H9 (cell line): Measurements from ENCODE around the gene KAZN. TPM values are rescaled to one million over a fixed set of nuclear protein-coding genes. Genes with fewer than 3 reads are reported as not detected.

Experiments
- DNase-seq: peaks from one replicate; pipeline ENCODE4 v3.0.0-alpha.2; 2017
- H2AFZ ChIP-seq: one replicate; pipeline ENCODE4 v1.6.1; 2013; ENCODE audit warnings: mild to moderate bottlenecking, low read length, control low read depth, moderate library complexity
- H2AK5ac ChIP-seq: 2 replicates; pipeline ENCODE4 v1.6.1; 2013; ENCODE audit warnings: low read length, control low read depth, mixed read lengths; ENCODE audit not compliant: insufficient read length
- H2BK120ac ChIP-seq: one replicate; pipeline ENCODE4 v1.6.1; 2013; ENCODE audit warnings: low read depth, mild to moderate bottlenecking, low read length, control low read depth, inconsistent platforms; ENCODE audit not compliant: poor library complexity, severe bottlenecking
- H2BK12ac ChIP-seq: 2 replicates; pipeline ENCODE4 v1.6.1; 2013; ENCODE audit warnings: low read length, control low read depth, mixed read lengths, low read depth; ENCODE audit not compliant: insufficient read length
- H2BK15ac ChIP-seq: 2 replicates; pipeline ENCODE4 v1.6.1; 2013; ENCODE audit warnings: low read depth, low read length, control low read depth
- H2BK20ac ChIP-seq: one replicate; pipeline ENCODE4 v1.6.1; 2013; ENCODE audit warnings: low read depth, mild to moderate bottlenecking, low read length, control low read depth, inconsistent platforms; ENCODE audit not compliant: poor library complexity, severe bottlenecking
- H2BK5ac ChIP-seq: 2 replicates; pipeline ENCODE4 v1.6.1; 2013; ENCODE audit warnings: low read length, control low read depth, mixed read lengths; ENCODE audit not compliant: insufficient read length
- H3K14ac ChIP-seq: 2 replicates; pipeline ENCODE4 v1.6.1; 2013; ENCODE audit warnings: low read length, control low read depth; ENCODE audit not compliant: insufficient read depth
- H3K18ac ChIP-seq: 2 replicates; pipeline ENCODE4 v1.6.1; 2013; ENCODE audit warnings: low read depth, mild to moderate bottlenecking, mixed read lengths, low read length, control low read depth; ENCODE audit not compliant: insufficient read length
- H3K23ac ChIP-seq: 2 replicates; pipeline ENCODE4 v1.6.1; 2013; ENCODE audit warnings: low read length, control low read depth, mixed read lengths, low read depth; ENCODE audit not compliant: insufficient read length
- H3K23me2 ChIP-seq: 2 replicates; pipeline ENCODE4 v1.6.1; 2013; ENCODE audit warnings: low read depth, mild to moderate bottlenecking, mixed read lengths, low read length, control low read depth; ENCODE audit not compliant: insufficient read length, poor library complexity, severe bottlenecking
- H3K27ac ChIP-seq: 2 replicates; pipeline ENCODE4 v1.5.1; 2013; ENCODE audit warnings: low read length, control low read depth, mixed read lengths, low read depth; ENCODE audit not compliant: insufficient read length
- H3K27me3 ChIP-seq: 2 replicates; pipeline ENCODE4 v1.6.1; 2013; ENCODE audit warnings: low read length, control low read depth, inconsistent platforms; ENCODE audit not compliant: insufficient read depth
- H3K4ac ChIP-seq: 2 replicates; pipeline ENCODE4 v1.6.1; 2013; ENCODE audit warnings: low read depth, mild to moderate bottlenecking, control low read depth, inconsistent platforms, low read length, moderate library complexity
- H3K4me1 ChIP-seq: 2 replicates; pipeline ENCODE4 v1.6.1; 2013; ENCODE audit warnings: low read length, control low read depth, inconsistent platforms; ENCODE audit not compliant: insufficient read depth
- H3K4me2 ChIP-seq: 2 replicates; pipeline ENCODE4 v1.6.1; 2013; ENCODE audit warnings: low read length, control low read depth, mixed read lengths; ENCODE audit not compliant: insufficient read length, insufficient read depth
- H3K56ac ChIP-seq: 2 replicates; pipeline ENCODE4 v1.6.1; 2013; ENCODE audit warnings: low read depth, mild to moderate bottlenecking, mixed read lengths, low read length, control low read depth; ENCODE audit not compliant: insufficient read length
- H3K79me1 ChIP-seq: 2 replicates; pipeline ENCODE4 v1.6.1; 2013; ENCODE audit warnings: low read depth, mild to moderate bottlenecking, moderate library complexity, low read length, control low read depth, inconsistent platforms; ENCODE audit not compliant: insufficient read depth, poor library complexity, severe bottlenecking
- H3K79me2 ChIP-seq: 2 replicates; pipeline ENCODE4 v1.6.1; 2013; ENCODE audit warnings: low read length, control low read depth, inconsistent platforms; ENCODE audit not compliant: insufficient read depth
- H3K9ac ChIP-seq: 2 replicates; pipeline ENCODE4 v1.6.1; 2013; ENCODE audit warnings: low read length, control low read depth, mixed read lengths; ENCODE audit not compliant: insufficient read length; ENCODE audit errors: extremely low read depth
- H3K9me3 ChIP-seq: one replicate; pipeline ENCODE4 v1.6.1; 2013; ENCODE audit warnings: low read depth, low read length, inconsistent platforms; ENCODE audit not compliant: control insufficient read depth
- H3T11ph ChIP-seq: one replicate; pipeline ENCODE4 v1.6.1; 2013; ENCODE audit warnings: mild to moderate bottlenecking, low read length, control low read depth, inconsistent platforms
- H4K20me1 ChIP-seq: one replicate; pipeline ENCODE4 v1.6.1; 2013; ENCODE audit not compliant: control insufficient read depth, insufficient read length, insufficient read depth
- H4K5ac ChIP-seq: 2 replicates; pipeline ENCODE4 v1.6.1; 2013; ENCODE audit warnings: low read depth, mild to moderate bottlenecking, mixed read lengths, low read length, control low read depth; ENCODE audit not compliant: insufficient read length
- H4K8ac ChIP-seq: replicated peaks from 2 replicates; pipeline ENCODE4 v1.6.1; 2013; ENCODE audit warnings: low read length, control low read depth, mixed read lengths, low read depth; ENCODE audit not compliant: insufficient read length
- H4K91ac ChIP-seq: 2 replicates; pipeline ENCODE4 v1.6.1; 2013; ENCODE audit warnings: low read depth, mild to moderate bottlenecking, moderate library complexity, mixed read lengths, low read length, control low read depth; ENCODE audit not compliant: insufficient read length
- H3K27ac Mint-ChIP-seq, 3 experiments: 2 replicates in 2 of 3; 3 replicates in 1 of 3; pipeline ENCODE4 v1.8.0; 2020 to 2021; ENCODE audit warnings: mixed read lengths in 3 of 3, mild to moderate bottlenecking in 1 of 3, moderate library complexity in 1 of 3
- H3K27me3 Mint-ChIP-seq: 2 replicates; pipeline ENCODE4 v1.8.0; 2021; ENCODE audit warnings: low read depth, mild to moderate bottlenecking, moderate library complexity, mixed read lengths
- H3K36me3 Mint-ChIP-seq, 3 experiments: 2 replicates in 2 of 3; 3 replicates in 1 of 3; pipeline ENCODE4 v1.8.0; 2020 to 2021; ENCODE audit warnings: low read depth in 3 of 3, mixed read lengths in 3 of 3; ENCODE audit not compliant: insufficient read depth in 1 of 3
- H3K4me1 Mint-ChIP-seq, 2 experiments: 2 replicates each; pipeline ENCODE4 v1.8.0; 2020; ENCODE audit warnings: mixed read lengths in 2 of 2
- H3K4me3 Mint-ChIP-seq, 2 experiments: 2 replicates in 1 of 2; 3 replicates in 1 of 2; pipeline ENCODE4 v1.8.0; 2020 to 2021; ENCODE audit warnings: mild to moderate bottlenecking in 2 of 2, mixed read lengths in 2 of 2, moderate library complexity in 1 of 2
- H3K9me3 Mint-ChIP-seq, 2 experiments: 2 replicates in 1 of 2; 3 replicates in 1 of 2; pipeline ENCODE4 v1.8.0; 2020; ENCODE audit warnings: mild to moderate bottlenecking in 2 of 2, mixed read lengths in 2 of 2, moderate library complexity in 1 of 2
- CTCF ChIP-seq: fragments of 200-600 bp; sonication (generic); conservative IDR thresholded peaks from 3 replicates; pipeline ENCODE4 v1.8.0; 2021; ENCODE audit warnings: antibody characterized with exemption, mild to moderate bottlenecking
- WGBS: extraction: QIAGEN DNeasy Blood & Tissue Kit; methylation state at CpG from one replicate; pipeline ENCODE4 v1.1.7; 2013; ENCODE audit warnings: missing lambda C conversion rate, low lambda C conversion rate, mixed read lengths; ENCODE audit not compliant: insufficient read length; ENCODE audit errors: extremely low coverage; 5-methylcytosine and 5-hydroxymethylcytosine counted together
- total RNA-seq: library from RNA; stranded (reverse); gene quantifications from 2 replicates; pipeline ENCODE4 v1.2.1, GENCODE V29; 2021

Gene KAZN
- total RNA-seq, 1 experiment from 2014 or later = 7.6 TPM

- no peak overlapping the region for H3K23ac ChIP-seq
- H3K4me1 Mint-ChIP-seq = peaks cover 73 to 76% of the 10 kb centered on the region in 2 experiments
- no peak overlapping the region for H2AK5ac ChIP-seq
- H4K5ac ChIP-seq = no peak overlapping the region
- no peaks in the 10 kb centered on the region for H3K9me3 Mint-ChIP-seq
- H3K18ac ChIP-seq = no peak overlapping the region
- peaks cover 1% of the 10 kb centered on the region for H3K27me3 Mint-ChIP-seq
- H2AFZ ChIP-seq = no peak overlapping the region
- no peak overlapping the region for H3K27ac ChIP-seq
- H3K4me3 Mint-ChIP-seq = no peak overlapping the region
- H3K27ac Mint-ChIP-seq = 0 out of 7 replicates have a peak overlapping the region, but pooled peaks of 1 of the 3 experiments have one; percentile 13
- peaks cover 19% of the 10 kb centered on the region for H3K4me1 ChIP-seq
- TF ChIP-seq CTCF = no peak
- no peak overlapping the region for H2BK5ac ChIP-seq
- no peak overlapping the region for H4K91ac ChIP-seq
- H3K14ac ChIP-seq = no peak overlapping the region
- no peak overlapping the region for H2BK12ac ChIP-seq
- H3K56ac ChIP-seq = no peak overlapping the region
- H4K20me1 ChIP-seq = no peaks in the 10 kb centered on the region
- H3K9me3 ChIP-seq = no peaks in the 10 kb centered on the region
- no peak overlapping the region for H2BK15ac ChIP-seq
- H3K36me3 Mint-ChIP-seq = no peaks in the 10 kb centered on the region
- H3T11ph ChIP-seq = no peak overlapping the region
- no peaks in the 10 kb centered on the region for H3K23me2 ChIP-seq
- H4K8ac ChIP-seq = no peak overlapping the region
- H2BK120ac ChIP-seq = no peak overlapping the region
- no peaks in the 10 kb centered on the region for H3K27me3 ChIP-seq
- H3K79me1 ChIP-seq = no peaks in the 10 kb centered on the region
- no CpG with 5 or more reads among the region's 7 CpGs for WGBS
- no peak overlapping the region for H2BK20ac ChIP-seq
- no peak overlapping the region for H3K9ac ChIP-seq
- H3K4me2 ChIP-seq = no peak overlapping the region
- peak; percentile 41 for DNase-seq
- H3K79me2 ChIP-seq = no peaks in the 10 kb centered on the region
- H3K4ac ChIP-seq = no peak overlapping the region
These were observed 161.4 kb downstream of the KAZN start for GRCh38 chr1:14759843-14760242.
